Measurements from ENCODE around the gene DNAJC18.

Gene DNAJC18

DNA sequence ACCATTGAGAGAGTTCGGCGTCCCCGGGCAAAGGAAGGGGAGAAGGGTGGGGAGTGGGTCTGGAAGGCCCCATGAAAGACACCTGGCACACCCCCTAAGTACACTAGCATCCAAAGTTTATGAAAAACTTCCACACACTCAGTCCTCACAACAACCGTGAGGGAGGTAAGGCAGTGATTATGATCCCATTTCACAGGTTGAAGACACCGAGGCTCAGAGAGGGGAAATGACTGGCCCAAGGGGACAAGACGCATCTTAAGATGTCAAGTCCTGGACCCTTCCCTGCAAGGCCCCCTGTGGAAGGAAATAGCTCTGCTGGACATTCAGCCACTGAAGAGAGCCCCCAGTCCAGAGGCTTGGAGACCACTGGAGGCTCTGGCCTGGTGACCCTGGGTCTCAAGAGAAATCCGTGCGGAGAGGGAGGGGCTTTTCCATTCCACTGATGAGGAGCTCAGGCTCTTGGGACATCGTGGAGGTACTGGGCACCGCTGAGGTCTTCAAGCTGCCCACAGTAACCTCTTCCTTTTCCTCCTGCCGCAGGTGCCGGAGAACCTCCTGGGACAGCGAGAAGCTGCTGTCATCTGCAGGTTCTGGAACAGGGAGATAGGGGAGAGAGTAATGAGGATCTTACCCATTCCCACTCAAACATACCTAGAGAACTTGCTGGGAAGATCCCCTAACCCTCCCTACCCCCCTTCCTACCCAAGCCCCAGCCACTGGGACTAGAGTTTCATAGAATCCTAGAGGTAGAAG is 36.7 kb upstream of the DNAJC18 start:
- no peak overlapping the region for H3K4me3 ChIP-seq (ENCODE audit: low read depth, low read length)
- H3K4me1 ChIP-seq (ENCODE audit: control insufficient read depth, insufficient read depth, low read length, unreplicated experiment): peaks cover 28% of the 10 kb centered on the region
- no peaks in the 10 kb centered on the region for H3K36me3 ChIP-seq (ENCODE audit: insufficient read depth, low read length)
- H3K27ac ChIP-seq (ENCODE audit: low read depth, low read length): no peak overlapping the region
- H3K27me3 ChIP-seq (ENCODE audit: insufficient read depth, low read length): no peaks in the 10 kb centered on the region
- peaks cover 9% of the 10 kb centered on the region for H3K79me2 ChIP-seq (ENCODE audit: control insufficient read depth, insufficient read depth, low read length, unreplicated experiment)
- H2AFZ ChIP-seq (ENCODE audit: low read length, unreplicated experiment): no peak overlapping the region

- H3K27me3 ChIP-seq (ENCODE audit: insufficient read depth, low read length): no peaks in the 10 kb centered on the region
- H3K27ac ChIP-seq (ENCODE audit: low read depth, low read length): no peak overlapping the region
- no peak overlapping the region for H3K4me3 ChIP-seq (ENCODE audit: low read depth, low read length)
- no peaks in the 10 kb centered on the region for H3K36me3 ChIP-seq (ENCODE audit: insufficient read depth, low read length)
- H3K79me2 ChIP-seq (ENCODE audit: control insufficient read depth, insufficient read depth, low read length, unreplicated experiment): peaks cover 1% of the 10 kb centered on the region
- H3K4me1 ChIP-seq (ENCODE audit: control insufficient read depth, insufficient read depth, low read length, unreplicated experiment): peaks cover 21% of the 10 kb centered on the region
- no peak overlapping the region for H2AFZ ChIP-seq (ENCODE audit: low read length, unreplicated experiment)
These were observed 35.8 kb upstream of the DNAJC18 start for GRCh38 chr5:139474890-139475791.

- Histone ChIP-seq H2AFZ (ENCODE audit: low read length, unreplicated experiment) (no peak overlapping the region), H3K4me1 (ENCODE audit: control insufficient read depth, insufficient read depth, low read length, unreplicated experiment) (peaks cover 21% of the 10 kb centered on the region), H3K27ac (ENCODE audit: low read depth, low read length) (no peak overlapping the region), H3K4me3 (ENCODE audit: low read depth, low read length) (no peak overlapping the region), H3K36me3 (ENCODE audit: insufficient read depth, low read length) (no peaks in the 10 kb centered on the region), H3K27me3 (ENCODE audit: insufficient read depth, low read length) (no peaks in the 10 kb centered on the region), H3K79me2 (ENCODE audit: control insufficient read depth, insufficient read depth, low read length, unreplicated experiment) (no peaks in the 10 kb centered on the region)
These were observed 34.2 kb upstream of the DNAJC18 start for GRCh38 chr5:139473565-139473964.

GRCh38 chr5:139473105-139473504 is 33.8 kb upstream of the DNAJC18 start:
- no peak overlapping the region for H3K27ac ChIP-seq (ENCODE audit: low read depth, low read length)
- H3K36me3 ChIP-seq (ENCODE audit: insufficient read depth, low read length): no peaks in the 10 kb centered on the region
- peaks cover 21% of the 10 kb centered on the region for H3K4me1 ChIP-seq (ENCODE audit: control insufficient read depth, insufficient read depth, low read length, unreplicated experiment)
- H3K79me2 ChIP-seq (ENCODE audit: control insufficient read depth, insufficient read depth, low read length, unreplicated experiment): no peaks in the 10 kb centered on the region
- no peaks in the 10 kb centered on the region for H3K27me3 ChIP-seq (ENCODE audit: insufficient read depth, low read length)
- H3K4me3 ChIP-seq (ENCODE audit: low read depth, low read length): no peak overlapping the region
- H2AFZ ChIP-seq (ENCODE audit: low read length, unreplicated experiment): no peak overlapping the region

GRCh38 chr5:139472386-139473030 is 33.2 kb upstream of the DNAJC18 start:
- H2AFZ ChIP-seq (ENCODE audit: low read length, unreplicated experiment): no peak overlapping the region
- H3K36me3 ChIP-seq (ENCODE audit: insufficient read depth, low read length): no peaks in the 10 kb centered on the region
- peaks cover 21% of the 10 kb centered on the region for H3K4me1 ChIP-seq (ENCODE audit: control insufficient read depth, insufficient read depth, low read length, unreplicated experiment)
- no peaks in the 10 kb centered on the region for H3K79me2 ChIP-seq (ENCODE audit: control insufficient read depth, insufficient read depth, low read length, unreplicated experiment)
- H3K27ac ChIP-seq (ENCODE audit: low read depth, low read length): no peak overlapping the region
- H3K27me3 ChIP-seq (ENCODE audit: insufficient read depth, low read length): no peaks in the 10 kb centered on the region
- H3K4me3 ChIP-seq (ENCODE audit: low read depth, low read length): no peak overlapping the region

DNA sequence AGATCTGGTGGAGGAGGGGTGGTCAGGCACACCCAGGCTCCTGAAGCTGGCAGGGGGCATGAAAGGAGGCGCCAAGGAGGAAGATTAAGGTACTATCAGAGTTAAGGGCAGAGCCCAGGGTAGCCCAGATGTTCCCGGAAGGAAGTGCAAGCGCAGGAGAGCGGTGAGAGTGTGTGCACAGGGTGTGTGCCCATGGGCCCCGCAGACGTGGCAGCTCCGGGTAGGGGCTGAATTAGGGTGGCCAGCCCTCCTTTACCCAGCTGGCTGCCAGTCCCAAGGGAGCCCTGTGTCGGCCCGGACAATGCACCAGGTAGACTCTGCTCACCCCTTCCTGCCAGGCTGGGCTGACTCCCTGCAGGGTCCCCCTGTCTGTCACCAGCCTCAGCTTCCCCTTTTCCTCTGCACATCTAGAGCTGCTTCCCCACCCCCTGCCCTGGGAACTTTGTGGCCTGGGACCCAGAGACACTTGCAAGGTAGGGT is 31.5 kb upstream of the DNAJC18 start, which contains the start of gene SMIM33:
TSS of gene SMIM33 (plus strand) at position 184 of the 480 bp plus-strand sequence. CDS start at position 302, 118 bp downstream.
- no peaks in the 10 kb centered on the region for H3K36me3 ChIP-seq (ENCODE audit: insufficient read depth, low read length)
- H3K79me2 ChIP-seq (ENCODE audit: control insufficient read depth, insufficient read depth, low read length, unreplicated experiment): no peaks in the 10 kb centered on the region
- H2AFZ ChIP-seq (ENCODE audit: low read length, unreplicated experiment): no peak within 1 kb of the TSS
- H3K27ac ChIP-seq (ENCODE audit: low read depth, low read length): no peak within 1 kb of the TSS
- H3K4me3 ChIP-seq (ENCODE audit: low read depth, low read length): no peak within 1 kb of the TSS
- peaks cover 21% of the 10 kb centered on the region for H3K4me1 ChIP-seq (ENCODE audit: control insufficient read depth, insufficient read depth, low read length, unreplicated experiment)
- H3K27me3 ChIP-seq (ENCODE audit: insufficient read depth, low read length): no peaks in the 10 kb centered on the region

DNA sequence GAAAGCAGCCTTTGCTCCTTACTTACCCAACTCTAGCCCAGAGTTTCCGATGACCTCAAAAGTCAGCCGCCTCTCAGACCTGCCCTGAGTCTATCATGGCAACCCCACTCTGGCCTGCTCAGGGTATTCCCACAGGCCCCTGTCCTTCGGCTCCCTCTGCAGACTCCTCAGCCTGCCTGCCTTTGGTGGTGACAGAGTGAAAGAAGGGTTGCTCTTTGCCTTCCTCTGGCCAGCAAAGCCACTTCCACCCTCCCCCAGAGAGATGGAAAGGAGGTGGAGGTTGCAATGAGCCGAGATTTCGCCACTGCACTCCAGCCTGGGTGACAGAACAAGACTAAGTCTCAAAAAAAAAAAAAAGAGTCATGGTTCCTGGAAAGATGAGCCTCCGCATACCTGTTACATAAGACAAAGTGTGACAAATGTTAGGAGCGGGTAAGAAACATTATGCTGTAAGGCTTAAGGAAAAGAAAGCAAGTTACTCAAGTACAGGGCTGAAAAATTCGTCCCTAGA is 29.2 kb upstream of the DNAJC18 start:
- H3K36me3 ChIP-seq (ENCODE audit: insufficient read depth, low read length): no peaks in the 10 kb centered on the region
- H3K79me2 ChIP-seq (ENCODE audit: control insufficient read depth, insufficient read depth, low read length, unreplicated experiment): no peaks in the 10 kb centered on the region
- no peak overlapping the region for H2AFZ ChIP-seq (ENCODE audit: low read length, unreplicated experiment)
- H3K27me3 ChIP-seq (ENCODE audit: insufficient read depth, low read length): no peaks in the 10 kb centered on the region
- H3K27ac ChIP-seq (ENCODE audit: low read depth, low read length): no peak overlapping the region
- no peak overlapping the region for H3K4me3 ChIP-seq (ENCODE audit: low read depth, low read length)
- H3K4me1 ChIP-seq (ENCODE audit: control insufficient read depth, insufficient read depth, low read length, unreplicated experiment): peaks cover 4% of the 10 kb centered on the region

DNA sequence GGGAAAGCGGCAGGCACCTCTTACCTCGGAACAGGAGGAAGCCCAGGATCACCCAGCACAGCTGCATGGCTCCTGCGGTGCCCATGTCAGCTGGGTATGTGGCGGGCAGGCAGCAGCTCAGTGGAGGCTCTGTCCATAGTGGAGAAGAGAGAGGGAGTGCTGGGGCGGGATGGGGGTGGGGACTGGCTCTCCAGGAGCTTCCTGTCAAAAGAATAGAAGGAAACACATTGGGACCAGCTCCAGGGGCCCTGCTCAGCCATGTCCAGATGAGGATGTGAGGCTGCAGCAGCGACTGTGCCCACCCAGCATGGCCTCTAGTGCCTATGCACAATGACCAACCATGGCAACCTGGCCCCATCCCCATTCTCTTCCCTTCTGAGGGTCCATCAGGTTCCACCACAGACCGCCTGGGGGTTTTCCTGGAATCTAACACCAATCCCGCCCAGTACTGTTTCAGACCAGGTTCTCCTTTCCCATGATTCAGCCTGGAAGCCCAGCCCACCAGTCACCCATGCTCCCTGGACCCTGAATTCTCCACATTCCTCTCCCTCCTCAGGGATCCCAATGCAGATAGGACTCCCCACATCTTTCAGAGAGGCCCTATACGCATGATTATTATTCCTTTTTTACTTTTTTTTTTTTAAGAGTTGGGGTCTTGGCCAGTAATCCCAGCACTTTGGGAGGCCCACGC is 23.4 kb upstream of the DNAJC18 start, which contains the start of gene ECSCR:
TSS of gene ECSCR (minus strand) at position 158 of the 691 bp plus-strand sequence. CDS start at position 85, 73 bp downstream.
- Histone ChIP-seq H3K4me3 (ENCODE audit: low read depth, low read length) (no peak within 1 kb of the TSS), H3K27ac (ENCODE audit: low read depth, low read length) (0 out of 2 replicates have a peak within 1 kb of the TSS, but pooled peaks have one; percentile 1), H3K79me2 (ENCODE audit: control insufficient read depth, insufficient read depth, low read length, unreplicated experiment) (no peaks in the 10 kb centered on the region), H3K4me1 (ENCODE audit: control insufficient read depth, insufficient read depth, low read length, unreplicated experiment) (peaks cover 27% of the 10 kb centered on the region), H2AFZ (ENCODE audit: low read length, unreplicated experiment) (no peak within 1 kb of the TSS), H3K27me3 (ENCODE audit: insufficient read depth, low read length) (no peaks in the 10 kb centered on the region), H3K36me3 (ENCODE audit: insufficient read depth, low read length) (no peaks in the 10 kb centered on the region)

- 0 out of 2 replicates have a peak overlapping the region, but pooled peaks have one; percentile 1 for H3K27ac ChIP-seq (ENCODE audit: low read depth, low read length)
- H3K79me2 ChIP-seq (ENCODE audit: control insufficient read depth, insufficient read depth, low read length, unreplicated experiment): no peaks in the 10 kb centered on the region
- H2AFZ ChIP-seq (ENCODE audit: low read length, unreplicated experiment): no peak overlapping the region
- H3K4me3 ChIP-seq (ENCODE audit: low read depth, low read length): no peak overlapping the region
- no peaks in the 10 kb centered on the region for H3K27me3 ChIP-seq (ENCODE audit: insufficient read depth, low read length)
- H3K36me3 ChIP-seq (ENCODE audit: insufficient read depth, low read length): no peaks in the 10 kb centered on the region
- peaks cover 27% of the 10 kb centered on the region for H3K4me1 ChIP-seq (ENCODE audit: control insufficient read depth, insufficient read depth, low read length, unreplicated experiment)
These were observed 22.4 kb upstream of the DNAJC18 start for GRCh38 chr5:139461698-139462097.

Measured in ACC112 (cell line).